ENCODE data around the gene CAMTA2.
"Not testable (repeated sequence)": the region's sequence is repeated elsewhere in the genome, so short reads cannot be mapped to it uniquely, and the experiment has no call there.

The CAMTA2 gene

GRCh38 chr17:4933646-4934045 is 53.8 kb downstream of the CAMTA2 start:
- H3K4me3 ChIP-seq (ENCODE audit: control insufficient read depth, low read depth, low read length): no peak overlapping the region
- DNase-seq (ENCODE audit: low read depth): no peak
- no peak for TF ChIP-seq CTCF (conservative IDR thresholded peaks at IDR 0.05; ENCODE audit: control insufficient read depth, insufficient read depth, low read depth, low read length)

GRCh38 chr17:4932756-4933155 is 54.7 kb downstream of the CAMTA2 start:
- no peak for DNase-seq (ENCODE audit: low read depth)
- no peak overlapping the region for H3K4me3 ChIP-seq (ENCODE audit: control insufficient read depth, low read depth, low read length)
- no peak for TF ChIP-seq CTCF (conservative IDR thresholded peaks at IDR 0.05; ENCODE audit: control insufficient read depth, insufficient read depth, low read depth, low read length)

- no peak for TF ChIP-seq CTCF (conservative IDR thresholded peaks at IDR 0.05; ENCODE audit: control insufficient read depth, insufficient read depth, low read depth, low read length)
- no peak within 1 kb of the TSS for H3K4me3 ChIP-seq (ENCODE audit: control insufficient read depth, low read depth, low read length)
- no peak for DNase-seq (ENCODE audit: low read depth)
Observed at GRCh38 chr17:4931963-4932362, 55.5 kb downstream of the CAMTA2 start, which contains the start of gene GP1BA. TSS of gene GP1BA (plus strand) at chr17:4932277. CDS start at chr17:4932605, 328 bp downstream.

- DNase-seq (ENCODE audit: low read depth): no peak
- no peak for TF ChIP-seq CTCF (conservative IDR thresholded peaks at IDR 0.05; ENCODE audit: control insufficient read depth, insufficient read depth, low read depth, low read length)
- no peak overlapping the region for H3K4me3 ChIP-seq (ENCODE audit: control insufficient read depth, low read depth, low read length)
Observed at GRCh38 chr17:4928881-4929280, 58.6 kb downstream of the CAMTA2 start.

- DNase-seq (ENCODE audit: low read depth); H3K4me3 ChIP-seq (ENCODE audit: control insufficient read depth, low read depth, low read length): not testable (repeated sequence)
Observed at GRCh38 chr17:4926577-4927335, 60.7 kb downstream of the CAMTA2 start.

GRCh38 chr17:4921320-4921719 is 66.2 kb downstream of the CAMTA2 start:
- H3K4me3 ChIP-seq (ENCODE audit: control insufficient read depth, low read depth, low read length): no peak overlapping the region

More at GRCh38 chr17:4921320-4921719, 66.2 kb downstream of the CAMTA2 start:
- DNase-seq (ENCODE audit: low read depth): no peak
- TF ChIP-seq CTCF (conservative IDR thresholded peaks at IDR 0.05; ENCODE audit: control insufficient read depth, insufficient read depth, low read depth, low read length): no peak

Measured in fibroblast of mammary gland (primary cell).